Lung (tissue), 12 donors: Measurements from ENCODE around the gene WNK1. TPM values are rescaled to one million over a fixed set of nuclear protein-coding genes. Genes with fewer than 3 reads are reported as not detected.

ENCODE experiments used
- ATAC-seq: fragments of 200-7000 bp; cut with Tn5 transposase; one replicate; pipeline ENCODE4 v1.9.1; 2020; ENCODE audit warnings: moderate number of reproducible peaks; ENCODE audit not compliant: insufficient read depth, low FRiP score
- DNase-seq, 3 donors: peaks; one replicate each; pipeline ENCODE4 v3.0.0-alpha.2; 2013 to 2017
- H3K27ac ChIP-seq, 2 donors: one replicate each; pipeline ENCODE4 v1.5.1; 2013; ENCODE audit warnings: mild to moderate bottlenecking in 2 of 2, moderate library complexity in 2 of 2, control low read depth in 1 of 2, inconsistent platforms in 1 of 2, low read depth in 1 of 2, low read length in 1 of 2
- H3K27me3 ChIP-seq, 3 donors: one replicate each; pipeline ENCODE4 v1.5.1; 2013; ENCODE audit warnings: low read length in 2 of 3; ENCODE audit not compliant: control insufficient read depth in 3 of 3, insufficient read depth in 3 of 3
- H3K36me3 ChIP-seq, 4 donors: one replicate each; pipeline ENCODE4 v1.5.1; 2013; ENCODE audit warnings: low read length in 4 of 4, mild to moderate bottlenecking in 1 of 4, moderate library complexity in 1 of 4; ENCODE audit not compliant: control insufficient read depth in 4 of 4, insufficient read depth in 4 of 4
- H3K4me1 ChIP-seq, 5 donors: one replicate each; pipeline ENCODE4 v1.5.1; 2013; ENCODE audit warnings: low read length in 5 of 5, mild to moderate bottlenecking in 2 of 5, moderate library complexity in 1 of 5; ENCODE audit not compliant: control insufficient read depth in 5 of 5, insufficient read depth in 5 of 5
- H3K4me3 ChIP-seq: one replicate; pipeline ENCODE4 v1.5.1; 2013; ENCODE audit warnings: mild to moderate bottlenecking, control low read depth, moderate library complexity
- H3K9ac ChIP-seq, 2 donors: one replicate each; pipeline ENCODE4 v1.5.1; 2013; ENCODE audit warnings: low read length in 2 of 2, control low read depth in 1 of 2; ENCODE audit not compliant: insufficient read depth in 1 of 2
- H3K9me3 ChIP-seq, 4 donors: one replicate each; pipeline ENCODE4 v1.5.1; 2013; ENCODE audit warnings: low read length in 3 of 4, mild to moderate bottlenecking in 1 of 4, moderate library complexity in 1 of 4; ENCODE audit not compliant: control insufficient read depth in 4 of 4, insufficient read depth in 3 of 4
- CTCF ChIP-seq: IDR thresholded peaks from 2 replicates; pipeline ENCODE4 v1.5.1; 2012; ENCODE audit warnings: mild to moderate bottlenecking; ENCODE audit errors: control extremely low read depth, extremely low read depth
- WGBS, 2 donors: extraction: QIAGEN DNeasy Blood & Tissue Kit; methylation state at CpG; one replicate each; pipeline ENCODE4 v1.1.7; 2013; 5-methylcytosine and 5-hydroxymethylcytosine counted together
- polyA plus RNA-seq, 2 donors: library from polyadenylated mRNA; stranded (reverse); fragments of 200-250 nt; gene quantifications; one replicate each; pipeline ENCODE4 v1.2.1, GENCODE V29; 2013
- total RNA-seq, 2 donors: library from RNA; depleted of rRNA in 1 of 2; stranded (reverse); fragments of >200 nt in 1 of 2; gene quantifications; one replicate each; pipeline ENCODE4 v1.2.1, GENCODE V29; 2014 to 2021
- donor health status: control.
- donor health status: control.
- donor health status: Bipolar disorder and iron deficiency.
- donor health status: healthy.
- donor health status: DM: yes; HTN: yes; CAD: no.

The WNK1 gene
- total and polyA plus RNA-seq, 4 donors: 23.1 to 269 (median 128) TPM

GRCh38 chr12:884746-885414, 132.5 kb downstream of the WNK1 start:
- 94 to 97% methylated on average over 5 of the region's 5 CpGs for WGBS, 2 donors
- TF ChIP-seq CTCF: no peak
- no peaks in the 10 kb centered on the region for H3K27me3 ChIP-seq
- peaks cover 36 to 62% (median 58%) of the 10 kb centered on the region in 4 donors for H3K36me3 ChIP-seq
- H3K9ac ChIP-seq: no peak overlapping the region
- no peak overlapping the region for H3K27ac ChIP-seq
- DNase-seq (peak in 2 of 3 donors; percentile 30 to 37), ATAC-seq (no peak)
- no peak overlapping the region for H3K4me3 ChIP-seq
- H3K4me1 ChIP-seq: no peaks in the 10 kb centered on the region
- H3K9me3 ChIP-seq: peaks cover 0 to 2% (median 0%) of the 10 kb centered on the region in 4 donors

- DNase-seq (no peak), ATAC-seq (no peak)
- TF ChIP-seq CTCF: no peak
- Histone ChIP-seq H3K27me3 (no peaks in the 10 kb centered on the region), H3K9me3 (peaks cover 0 to 2% (median 0%) of the 10 kb centered on the region in 4 donors), H3K27ac (no peak overlapping the region), H3K9ac (no peak overlapping the region), H3K4me1 (no peaks in the 10 kb centered on the region), H3K36me3 (peaks cover 37 to 64% (median 56%) of the 10 kb centered on the region in 4 donors), H3K4me3 (no peak overlapping the region)
- 95 to 97% methylated on average over 2 of the region's 2 CpGs for WGBS, 2 donors
Observed at GRCh38 chr12:885701-886100, 133.3 kb downstream of the WNK1 start.

- H3K4me1 ChIP-seq: no peaks in the 10 kb centered on the region
- peaks cover 0 to 2% (median 0%) of the 10 kb centered on the region in 4 donors for H3K9me3 ChIP-seq
- ATAC-seq (no peak), DNase-seq (no peak)
- no peak overlapping the region for H3K4me3 ChIP-seq
- no peak overlapping the region for H3K27ac ChIP-seq
- WGBS, 2 donors: 94 to 96% methylated on average over 2 of the region's 2 CpGs
- no peak for TF ChIP-seq CTCF
- H3K36me3 ChIP-seq: peaks cover 34 to 59% (median 52%) of the 10 kb centered on the region in 4 donors
- no peak overlapping the region for H3K9ac ChIP-seq
- H3K27me3 ChIP-seq: no peaks in the 10 kb centered on the region
Observed at GRCh38 chr12:886206-886605, 133.8 kb downstream of the WNK1 start.

- DNase-seq (no peak), ATAC-seq (no peak)
- H3K36me3 ChIP-seq: peaks cover 17 to 38% (median 20%) of the 10 kb centered on the region in 4 donors
- no peak overlapping the region for H3K27ac ChIP-seq
- no peak for TF ChIP-seq CTCF
- H3K9ac ChIP-seq: no peak overlapping the region
- no peak overlapping the region for H3K4me3 ChIP-seq
- no peaks in the 10 kb centered on the region for H3K27me3 ChIP-seq
- no peaks in the 10 kb centered on the region for H3K9me3 ChIP-seq
- no peaks in the 10 kb centered on the region for H3K4me1 ChIP-seq
Observed at GRCh38 chr12:894226-894625, 141.8 kb downstream of the WNK1 start.
